Ovary (tissue), 3 donors: ENCODE results near the gene HDAC1.

Source experiments
- EP300 ChIP-seq: sonication (generic); formaldehyde crosslinking; IDR thresholded peaks from one replicate; pipeline ENCODE4 v1.6.1; 2017; ENCODE audit warnings: antibody characterized with exemption
- POLR2A ChIP-seq: fragments of 450-650 bp; IDR thresholded peaks from one replicate; pipeline ENCODE4 v1.6.1; 2017; ENCODE audit warnings: antibody characterized with exemption, mild to moderate bottlenecking, moderate library complexity
- TF ChIP-seq, protein P1 (sequence below), 3 donors: fragments of 450-650 bp in 2 of 3; fragments of 200-600 bp in 1 of 3; IDR thresholded peaks; one replicate each; pipeline versions ENCODE4 v1.5.1 to v1.8.0; 2016 to 2022; ENCODE audit warnings: antibody characterized with exemption in 3 of 3, mild to moderate bottlenecking in 1 of 3
- donor health status: DM: no; HTN: no; CAD: no.

DNA sequence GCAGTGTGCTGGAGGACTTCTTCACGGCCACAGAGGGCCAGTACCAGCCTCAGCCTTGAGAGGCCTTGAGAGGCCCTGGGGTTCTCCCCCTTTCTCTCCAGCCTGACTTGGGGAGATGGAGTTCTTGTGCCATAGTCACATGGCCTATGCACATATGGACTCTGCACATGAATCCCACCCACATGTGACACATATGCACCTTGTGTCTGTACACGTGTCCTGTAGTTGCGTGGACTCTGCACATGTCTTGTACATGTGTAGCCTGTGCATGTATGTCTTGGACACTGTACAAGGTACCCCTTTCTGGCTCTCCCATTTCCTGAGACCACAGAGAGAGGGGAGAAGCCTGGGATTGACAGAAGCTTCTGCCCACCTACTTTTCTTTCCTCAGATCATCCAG is 6.2 kb upstream of the HDAC1 start:
- TF ChIP-seq, protein P1, sequence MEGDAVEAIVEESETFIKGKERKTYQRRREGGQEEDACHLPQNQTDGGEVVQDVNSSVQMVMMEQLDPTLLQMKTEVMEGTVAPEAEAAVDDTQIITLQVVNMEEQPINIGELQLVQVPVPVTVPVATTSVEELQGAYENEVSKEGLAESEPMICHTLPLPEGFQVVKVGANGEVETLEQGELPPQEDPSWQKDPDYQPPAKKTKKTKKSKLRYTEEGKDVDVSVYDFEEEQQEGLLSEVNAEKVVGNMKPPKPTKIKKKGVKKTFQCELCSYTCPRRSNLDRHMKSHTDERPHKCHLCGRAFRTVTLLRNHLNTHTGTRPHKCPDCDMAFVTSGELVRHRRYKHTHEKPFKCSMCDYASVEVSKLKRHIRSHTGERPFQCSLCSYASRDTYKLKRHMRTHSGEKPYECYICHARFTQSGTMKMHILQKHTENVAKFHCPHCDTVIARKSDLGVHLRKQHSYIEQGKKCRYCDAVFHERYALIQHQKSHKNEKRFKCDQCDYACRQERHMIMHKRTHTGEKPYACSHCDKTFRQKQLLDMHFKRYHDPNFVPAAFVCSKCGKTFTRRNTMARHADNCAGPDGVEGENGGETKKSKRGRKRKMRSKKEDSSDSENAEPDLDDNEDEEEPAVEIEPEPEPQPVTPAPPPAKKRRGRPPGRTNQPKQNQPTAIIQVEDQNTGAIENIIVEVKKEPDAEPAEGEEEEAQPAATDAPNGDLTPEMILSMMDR (IDR thresholded peaks at IDR 0.05) = no peak
- TF ChIP-seq POLR2A (no peak), EP300 (no peak)
